HG03045 (cell line): ENCODE data around the gene TNFAIP8L1.

Source experiments
- ATAC-seq: cut with Tn5 transposase; IDR thresholded peaks from one replicate; pipeline ENCODE4 v1.9.1; 2021; ENCODE audit warnings: mild to moderate bottlenecking, moderate library complexity; ENCODE audit not compliant: unreplicated experiment

TNFAIP8L1 gene

DNA sequence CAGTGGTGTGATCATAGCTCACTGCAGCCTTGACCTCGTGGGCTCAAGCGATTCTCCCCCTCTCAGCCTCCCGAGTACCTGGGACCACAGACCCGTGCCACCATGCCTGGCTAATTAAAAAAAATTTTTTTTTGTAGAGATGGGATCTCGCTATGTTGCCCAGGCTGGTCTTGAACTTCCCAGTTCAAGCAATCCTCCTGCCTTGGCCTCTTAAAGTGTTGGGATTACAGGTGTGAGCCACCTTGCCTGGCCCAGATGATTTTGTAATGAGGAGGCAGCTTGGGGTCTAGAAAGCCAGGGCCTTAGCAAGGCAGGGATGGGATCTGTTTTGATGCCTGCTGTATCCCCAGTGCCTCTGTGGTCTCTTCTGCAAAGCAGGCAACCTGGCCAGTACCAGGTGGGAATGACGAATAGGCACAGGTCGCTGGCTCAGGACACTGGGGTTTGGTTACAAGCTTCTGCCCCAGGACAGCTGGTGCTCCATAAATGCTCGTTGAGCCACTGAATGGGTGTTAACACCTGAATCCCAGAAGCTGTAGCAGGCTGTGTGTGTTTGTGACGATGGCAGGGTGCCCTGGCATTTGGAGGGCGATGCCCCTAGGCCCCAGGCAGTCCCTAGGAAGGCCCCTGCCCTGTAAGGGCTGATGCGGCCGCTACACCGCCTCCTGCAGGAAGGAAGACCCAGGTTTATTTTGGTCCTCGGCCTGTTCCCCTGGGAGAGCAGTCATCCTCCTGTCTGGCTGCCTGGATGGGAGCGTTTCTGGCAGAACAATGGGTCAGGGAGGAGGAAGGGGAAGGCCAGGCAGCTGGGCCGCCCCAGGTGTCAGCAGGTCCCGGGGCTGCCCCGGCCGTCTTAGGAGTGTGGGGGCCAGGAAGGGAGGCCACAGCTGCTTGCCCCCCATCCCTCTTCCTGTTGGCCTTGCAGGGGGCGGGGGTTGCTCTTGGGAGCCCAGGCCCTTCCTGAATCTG, 8.6 kb downstream of the TNFAIP8L1 start:
- no peak for ATAC-seq

DNA sequence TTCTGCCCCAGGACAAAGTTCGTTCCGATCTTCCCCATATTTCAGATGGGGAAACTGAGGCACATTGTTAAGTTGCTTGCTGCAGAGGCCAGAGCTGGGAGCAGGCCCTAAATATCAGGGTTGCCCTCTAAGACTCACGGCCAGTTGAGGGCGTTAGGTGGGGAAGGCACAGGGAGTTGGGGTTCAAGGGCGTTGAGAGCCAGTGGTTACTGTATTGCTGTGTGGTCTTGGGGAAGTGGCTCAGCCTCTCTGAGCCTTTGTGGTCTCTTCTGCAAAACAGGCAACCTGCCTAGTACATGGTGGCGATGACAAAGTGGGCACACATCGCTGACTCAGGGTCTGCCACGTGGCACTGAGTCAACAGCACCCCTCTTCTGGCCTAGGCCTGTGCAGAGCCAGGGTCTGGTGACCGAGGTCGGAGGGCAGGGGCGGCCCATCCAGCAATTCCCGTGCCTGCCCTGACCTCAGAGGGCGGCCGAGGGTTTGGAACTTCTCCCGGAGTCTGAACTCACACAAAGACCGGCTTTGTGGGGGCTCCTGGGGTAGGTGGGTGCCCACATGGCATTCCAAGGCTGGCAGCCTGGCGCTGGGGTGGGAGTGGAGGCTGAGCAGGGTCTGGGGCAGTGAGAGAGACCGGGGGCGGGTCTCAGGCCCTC, 10.2 kb downstream of the TNFAIP8L1 start:
- ATAC-seq: no peak

- ATAC-seq: no peak
These were observed 10.8 kb downstream of the TNFAIP8L1 start for GRCh38 chr19:4650159-4650558.

- no peak for ATAC-seq
These were observed 12.8 kb downstream of the TNFAIP8L1 start for GRCh38 chr19:4652075-4652474.

DNA sequence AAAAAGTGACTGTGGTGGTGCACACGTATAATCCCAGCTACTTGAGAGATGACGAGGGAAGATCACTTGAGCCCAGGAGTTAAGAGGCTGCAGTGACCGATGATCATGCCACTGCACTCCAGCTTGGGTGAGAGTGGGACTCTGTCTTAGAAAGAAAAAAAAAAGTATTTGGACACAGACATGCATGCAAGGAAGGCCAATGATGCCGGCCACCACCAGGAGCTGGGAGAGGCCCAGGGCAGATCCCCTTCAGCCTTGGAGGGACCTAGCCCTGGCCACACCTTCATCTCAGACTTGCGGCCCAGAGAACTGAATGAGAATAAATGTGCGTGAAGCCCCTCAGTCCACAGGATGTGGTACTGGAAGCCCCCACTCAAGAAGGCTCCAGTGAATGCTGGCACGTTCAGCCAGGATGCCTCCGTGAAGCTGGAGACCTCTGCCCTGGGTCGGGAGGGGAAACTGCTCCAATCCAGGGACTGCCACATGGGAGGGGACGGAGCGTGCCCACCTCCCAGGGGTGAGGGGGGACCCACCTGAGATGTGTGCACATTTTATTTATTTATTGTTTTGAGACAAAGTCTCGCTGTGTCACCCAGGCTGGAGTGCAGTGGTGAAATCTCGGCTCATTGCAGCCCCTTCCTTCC, 14.6 kb downstream of the TNFAIP8L1 start:
- no peak for ATAC-seq

GRCh38 chr19:4654437-4655361, 15.4 kb downstream of the TNFAIP8L1 start:
- no peak for ATAC-seq

GRCh38 chr19:4656102-4656501, 16.8 kb downstream of the TNFAIP8L1 start:
- no peak for ATAC-seq

DNA sequence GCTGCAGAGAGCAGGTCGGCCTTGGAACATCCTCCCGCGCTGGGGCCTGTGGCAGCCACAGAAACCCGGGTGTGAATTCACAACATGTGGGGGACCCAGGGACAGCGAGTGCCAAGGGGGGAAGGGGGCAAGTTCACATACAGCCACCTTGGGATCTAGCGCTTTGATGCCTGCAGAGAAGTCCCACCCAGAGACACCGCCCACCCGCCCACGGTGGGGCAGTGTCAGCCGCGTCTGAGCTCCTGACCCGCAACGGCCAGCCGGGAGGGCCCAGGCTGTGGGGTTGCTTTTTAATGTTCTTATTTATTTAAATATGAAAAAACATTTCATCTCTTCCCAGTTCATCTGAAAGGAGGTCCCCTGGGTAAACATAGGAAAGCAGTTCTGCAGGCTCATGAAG, 17.9 kb downstream of the TNFAIP8L1 start:
- no peak for ATAC-seq

DNA sequence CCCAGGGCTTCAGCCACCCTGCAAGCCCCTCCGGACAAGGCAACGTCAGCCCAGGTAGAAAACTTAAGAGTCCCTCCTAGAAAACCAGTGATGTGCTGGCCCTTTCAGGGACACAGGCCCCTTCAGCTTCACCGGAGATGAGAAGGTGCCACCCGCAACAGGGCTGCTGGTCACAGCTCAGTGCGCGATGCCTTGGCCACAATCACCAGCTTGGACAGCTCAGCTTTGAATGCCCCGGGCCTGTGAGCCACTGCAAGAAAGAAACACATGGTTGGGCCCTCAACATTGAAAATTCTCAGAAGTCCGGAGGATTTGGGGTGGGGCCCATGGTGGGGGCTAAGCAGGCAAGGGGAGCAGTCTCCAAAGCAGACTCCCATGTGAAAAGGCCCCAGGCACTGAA, 18.5 kb downstream of the TNFAIP8L1 start:
- no peak for ATAC-seq

GRCh38 chr19:4660181-4660791, 21.0 kb downstream of the TNFAIP8L1 start:
- ATAC-seq: no peak

DNA sequence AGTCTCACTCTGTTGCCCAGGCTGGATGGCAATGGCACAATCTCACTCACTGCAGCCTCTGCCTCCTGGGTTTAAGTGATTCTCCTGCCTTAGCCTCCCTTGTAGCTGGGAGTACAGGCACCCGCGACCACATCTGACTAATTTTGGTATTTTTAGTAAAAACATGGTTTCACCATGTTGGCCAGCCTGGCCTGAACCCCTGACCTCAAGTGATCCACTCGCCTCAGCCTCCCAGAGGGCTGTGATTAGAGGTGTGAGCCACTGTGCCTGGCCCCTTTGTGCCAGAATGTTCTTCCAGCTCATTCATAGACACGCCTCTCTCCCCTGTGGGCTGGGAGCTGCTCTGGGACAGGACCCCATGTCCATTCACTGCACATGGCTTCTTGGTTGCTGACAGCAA, 21.7 kb downstream of the TNFAIP8L1 start:
- ATAC-seq: no peak

GRCh38 chr19:4662020-4662695, 22.8 kb downstream of the TNFAIP8L1 start:
- no peak for ATAC-seq

DNA sequence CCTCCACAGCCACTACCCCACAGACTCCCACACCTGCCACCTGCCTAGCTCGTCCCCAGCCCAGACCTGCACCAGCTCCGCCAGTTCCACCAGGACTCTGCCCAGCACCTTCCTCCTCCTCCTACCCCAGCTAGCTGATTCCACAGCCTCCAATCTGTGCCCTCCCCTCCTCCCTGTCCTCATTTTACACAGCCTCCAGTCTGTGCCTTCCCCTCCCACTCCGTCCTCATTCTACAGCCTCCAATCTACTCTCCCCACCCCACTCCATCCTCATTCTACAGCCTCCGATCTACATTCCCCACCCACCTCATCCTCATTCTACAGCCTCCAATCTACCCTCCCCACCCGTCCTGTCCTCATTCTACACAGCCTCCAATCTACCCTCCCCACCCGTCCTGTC, 23.5 kb downstream of the TNFAIP8L1 start:
- no peak for ATAC-seq

- ATAC-seq: no peak
These were observed 25.3 kb downstream of the TNFAIP8L1 start for GRCh38 chr19:4664642-4665041.

GRCh38 chr19:4669723-4670480, 30.6 kb downstream of the TNFAIP8L1 start, which contains the start of gene MYDGF:
TSS of gene MYDGF (minus strand) at chr19:4670342. CDS start at chr19:4670334, 8 bp downstream.
- peak; percentile 85 for ATAC-seq

DNA sequence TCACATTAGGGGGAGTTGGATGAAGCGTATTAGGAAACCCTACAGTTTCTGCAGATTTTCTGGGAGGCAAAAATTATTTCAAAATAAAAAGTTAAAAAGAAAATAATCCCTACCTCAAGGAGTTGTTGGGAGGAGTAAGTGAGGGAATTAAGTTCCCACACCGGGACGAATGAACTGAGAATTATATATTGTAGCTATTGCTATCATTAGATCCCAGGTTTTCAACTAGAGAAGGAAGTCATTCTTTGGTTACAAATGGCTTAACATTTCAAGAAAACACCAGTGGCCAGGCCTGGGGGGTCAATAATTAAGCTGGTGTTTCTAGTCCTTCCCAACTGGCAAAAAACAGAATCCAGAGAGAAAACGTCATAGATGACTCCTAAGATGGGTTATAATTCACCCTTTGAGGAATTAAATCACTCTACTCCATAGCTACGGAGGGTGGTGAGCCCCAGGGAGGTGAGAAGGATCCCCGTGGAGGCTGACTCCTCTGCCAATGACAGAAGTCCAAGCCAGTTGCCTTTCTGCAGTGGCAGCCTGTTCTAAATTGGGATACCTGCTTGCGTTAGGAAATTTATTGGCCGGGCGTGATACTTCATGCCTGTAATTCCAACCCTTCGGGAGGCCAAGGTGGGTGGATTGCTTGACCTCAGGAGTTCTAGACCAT, 32.0 kb downstream of the TNFAIP8L1 start:
- no peak for ATAC-seq

GRCh38 chr19:4673216-4673615, 33.9 kb downstream of the TNFAIP8L1 start:
- no peak for ATAC-seq

DNA sequence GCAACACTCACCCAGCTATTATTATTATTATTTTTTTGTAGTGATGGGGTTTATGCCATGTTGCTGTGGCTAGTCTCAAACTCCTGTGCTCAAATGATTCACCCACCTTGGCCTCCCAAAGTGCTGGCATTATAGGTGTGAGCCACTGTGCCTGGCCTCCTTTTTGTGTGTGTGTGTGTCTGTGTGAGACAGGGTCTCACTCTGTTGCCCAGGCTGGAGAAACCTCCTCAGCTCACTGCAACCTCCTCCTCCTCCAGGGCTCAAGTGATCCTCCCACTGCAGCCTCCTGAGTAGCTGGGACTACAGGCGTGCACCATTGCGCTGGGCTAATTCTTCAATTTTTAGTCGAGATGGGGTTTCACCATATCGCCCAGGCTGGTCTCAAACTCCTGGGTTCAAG, 34.4 kb downstream of the TNFAIP8L1 start:
- no peak for ATAC-seq
